GM21515 (cell line): ENCODE measurements around the gene RSPH6A.

Experiments used
- ATAC-seq: cut with Tn5 transposase; IDR thresholded peaks from one replicate; pipeline ENCODE4 v1.9.1; 2021; ENCODE audit not compliant: unreplicated experiment

RSPH6A gene

DNA sequence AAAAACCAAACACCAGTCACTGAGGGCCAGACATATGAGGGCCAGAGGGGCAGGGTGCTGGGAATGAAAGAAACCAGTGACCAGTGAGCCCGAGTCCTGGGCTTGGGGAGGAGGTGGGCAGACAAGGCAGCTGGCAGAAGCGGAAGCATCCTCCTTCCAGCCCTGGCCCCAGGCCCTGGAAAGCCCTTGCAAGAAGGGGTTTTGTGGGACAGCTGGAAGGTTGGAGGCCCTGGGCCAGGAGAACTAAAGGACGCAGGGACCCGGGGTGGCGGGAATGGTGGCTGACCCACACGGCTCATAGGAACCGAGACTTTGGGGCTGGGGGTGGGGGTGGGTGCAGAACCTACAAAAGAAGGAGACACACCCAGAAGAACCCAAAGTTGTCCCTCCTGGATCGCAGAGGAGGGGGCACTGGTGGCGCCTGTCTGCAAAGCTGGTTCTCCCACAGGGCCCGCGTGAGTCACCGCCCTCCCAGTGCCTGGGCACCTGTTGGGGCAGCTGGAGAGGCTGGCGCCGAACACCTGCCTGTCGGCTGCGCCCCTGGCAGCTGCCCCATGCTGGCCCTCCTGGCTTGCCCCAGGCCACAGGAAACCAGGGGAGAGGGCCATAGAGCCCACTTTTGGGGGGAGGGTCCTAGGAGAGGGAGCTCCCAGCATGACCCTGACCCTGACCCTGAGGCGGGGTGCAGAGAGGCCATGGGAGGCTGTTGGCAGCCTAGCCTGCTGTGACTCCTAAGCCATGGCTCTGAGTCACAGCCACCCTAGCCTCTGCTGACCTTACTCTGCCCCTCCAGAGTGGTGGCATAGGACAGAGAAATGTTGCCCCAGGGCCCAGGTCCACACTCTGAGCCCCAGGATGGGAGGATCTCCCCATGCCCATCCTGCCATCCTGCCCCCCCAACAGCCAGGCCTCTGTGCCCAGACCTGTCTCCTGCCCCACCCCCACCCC is 33.6 kb downstream of the RSPH6A start:
- ATAC-seq: no peak

DNA sequence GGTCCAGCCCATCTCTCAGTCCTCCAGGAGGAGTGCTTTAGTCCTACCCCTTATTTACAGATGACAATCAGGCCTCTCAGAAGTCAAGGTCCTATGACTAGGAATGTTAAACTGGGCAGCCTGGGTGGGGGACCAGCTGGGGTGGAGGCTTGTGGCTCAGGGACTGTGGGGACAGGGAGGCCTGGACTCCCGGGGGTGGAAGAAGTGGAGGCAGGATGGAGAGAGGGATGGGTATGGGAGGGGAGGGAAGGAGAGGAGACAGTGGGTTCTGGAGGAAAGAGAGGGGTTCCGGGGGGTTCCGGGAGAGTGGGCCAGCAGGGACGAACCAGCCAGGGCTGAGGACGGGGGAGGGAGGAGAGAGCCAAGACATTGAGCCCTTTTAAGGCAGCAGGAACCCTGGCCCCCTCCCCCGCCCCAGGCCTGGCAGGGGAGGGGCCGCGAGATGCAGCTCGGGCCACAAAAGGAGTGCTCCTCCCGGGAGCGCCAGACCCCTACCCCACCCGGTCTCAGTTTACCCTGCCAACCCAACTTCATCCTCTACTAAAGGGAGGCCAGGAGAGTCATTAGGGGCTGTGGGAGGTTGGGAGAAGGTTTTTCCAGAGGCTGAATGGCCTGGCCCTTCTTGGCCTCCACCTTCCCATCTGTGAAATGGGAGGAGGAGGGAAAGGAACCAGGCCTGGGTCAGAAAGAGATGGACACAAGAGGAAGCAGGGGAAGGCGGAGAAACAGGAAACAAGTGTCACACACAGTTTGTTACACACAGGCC is 34.5 kb downstream of the RSPH6A start:
- no peak for ATAC-seq

DNA sequence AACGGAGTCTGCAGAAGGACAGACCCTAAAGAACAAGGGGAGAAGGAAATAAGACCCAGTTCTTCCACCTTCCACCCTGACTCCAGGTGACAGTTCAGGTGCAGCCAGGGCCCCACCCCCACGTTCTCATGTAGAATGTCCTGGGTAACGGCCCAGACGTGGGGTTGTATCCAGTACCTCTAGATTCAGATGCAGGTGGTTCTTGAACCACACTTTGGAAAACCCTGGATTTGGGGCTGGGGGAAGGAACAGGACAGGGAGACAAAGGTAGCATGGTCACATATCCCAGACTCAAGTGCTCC is 35.0 kb downstream of the RSPH6A start:
- no peak for ATAC-seq

DNA sequence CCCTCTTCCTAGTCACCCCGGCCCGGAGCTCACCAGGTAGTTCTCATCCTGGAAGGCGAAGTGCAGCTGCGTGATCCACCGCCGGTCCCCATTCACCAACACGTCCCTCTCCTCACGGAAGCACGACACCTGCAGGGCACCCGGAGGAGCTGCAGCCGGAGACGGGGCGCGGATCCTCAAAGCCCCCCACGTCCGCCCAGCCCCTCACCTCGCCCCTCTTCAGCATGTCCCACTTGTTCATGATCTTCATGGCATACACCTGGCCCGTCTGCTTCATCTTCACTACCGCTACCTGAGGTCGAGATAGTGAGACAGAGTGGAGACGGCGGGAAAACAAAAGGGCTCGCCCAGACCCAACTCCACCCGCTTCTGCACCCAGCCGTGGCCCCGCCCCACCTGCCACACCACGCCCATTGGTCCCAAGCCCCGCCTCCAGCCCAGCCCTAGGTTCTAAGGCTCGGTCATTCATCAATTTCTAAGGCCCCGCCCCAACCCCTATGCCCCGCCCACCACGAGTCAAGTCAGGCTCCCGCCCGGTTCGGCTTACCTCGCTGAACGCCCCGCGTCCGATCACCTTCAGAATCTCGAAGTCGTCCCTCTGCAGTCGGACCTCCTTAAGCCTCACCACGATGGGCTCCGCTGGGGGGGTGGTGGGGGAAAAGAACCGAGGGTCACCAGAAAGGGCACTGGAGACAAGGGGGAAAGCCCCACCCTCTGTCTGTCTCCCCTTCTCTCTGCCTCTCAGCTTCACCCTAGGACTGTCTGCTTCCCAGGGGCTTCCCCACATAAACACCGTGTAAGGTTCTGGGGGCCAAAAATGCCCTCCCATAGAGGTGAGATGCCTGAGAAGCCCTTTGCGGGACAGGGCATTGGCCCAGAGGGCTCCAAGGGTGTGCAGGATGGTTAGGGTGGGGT is 35.6 kb downstream of the RSPH6A start:
- peak; percentile 73 for ATAC-seq

DNA sequence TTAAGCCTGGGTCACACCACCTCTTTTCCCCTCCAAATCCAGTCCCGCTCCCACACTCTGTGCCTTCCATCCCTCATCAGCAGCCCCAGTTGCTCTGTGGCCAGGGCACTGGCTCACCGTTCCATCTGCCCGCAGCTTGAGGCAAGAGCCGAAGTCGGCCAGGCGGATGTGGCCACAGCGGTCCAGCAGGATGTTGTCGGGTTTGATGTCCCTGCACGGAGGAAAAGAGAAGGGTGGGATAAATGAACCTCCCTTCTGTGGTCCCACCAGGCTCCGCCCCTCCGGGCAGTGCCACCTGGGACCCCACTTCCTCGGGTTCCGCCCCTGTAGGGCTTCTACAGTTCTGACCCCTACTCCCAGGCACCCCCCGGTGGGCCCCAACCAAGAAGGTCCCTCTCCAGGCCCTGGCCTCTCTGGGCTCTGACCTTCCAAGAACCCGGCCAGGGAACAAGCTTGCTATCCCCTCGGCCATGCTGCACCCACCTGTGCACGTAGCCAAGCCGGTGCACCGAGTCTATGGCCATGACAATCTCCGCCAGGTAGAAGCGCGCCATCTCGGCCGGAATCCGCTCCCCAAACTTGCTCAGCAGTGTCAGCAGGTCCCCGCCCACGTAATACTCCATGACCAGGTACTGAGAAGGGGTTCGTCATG is 37.0 kb downstream of the RSPH6A start:
- no peak for ATAC-seq

DNA sequence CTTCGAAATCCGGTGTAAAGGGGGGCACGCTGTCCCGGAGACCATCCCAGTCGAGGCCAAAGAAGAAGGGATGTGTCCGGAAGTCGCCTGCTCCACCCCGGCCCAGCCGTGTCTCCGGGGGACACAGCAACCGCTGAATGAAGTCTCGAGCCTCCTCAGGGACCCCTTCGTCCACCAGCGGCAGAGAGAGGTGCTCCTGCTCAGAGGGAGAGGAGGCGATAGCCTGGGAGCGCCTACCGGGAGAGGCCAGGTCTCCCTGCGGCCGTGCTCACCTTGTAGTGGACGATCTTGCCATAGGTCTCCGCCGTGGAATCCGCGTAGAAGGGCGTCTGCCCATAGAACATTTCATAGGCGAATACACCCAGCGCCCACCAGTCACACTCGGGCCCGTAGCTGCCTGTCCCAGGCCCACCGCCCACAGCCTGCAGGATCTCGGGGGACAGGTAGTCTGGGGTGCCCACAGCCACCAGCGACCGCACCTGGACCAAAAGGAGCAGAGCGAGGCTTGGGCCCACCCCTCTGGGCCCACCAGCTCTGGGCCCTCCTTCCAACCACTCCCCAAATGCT is 37.6 kb downstream of the RSPH6A start:
- no peak for ATAC-seq

DNA sequence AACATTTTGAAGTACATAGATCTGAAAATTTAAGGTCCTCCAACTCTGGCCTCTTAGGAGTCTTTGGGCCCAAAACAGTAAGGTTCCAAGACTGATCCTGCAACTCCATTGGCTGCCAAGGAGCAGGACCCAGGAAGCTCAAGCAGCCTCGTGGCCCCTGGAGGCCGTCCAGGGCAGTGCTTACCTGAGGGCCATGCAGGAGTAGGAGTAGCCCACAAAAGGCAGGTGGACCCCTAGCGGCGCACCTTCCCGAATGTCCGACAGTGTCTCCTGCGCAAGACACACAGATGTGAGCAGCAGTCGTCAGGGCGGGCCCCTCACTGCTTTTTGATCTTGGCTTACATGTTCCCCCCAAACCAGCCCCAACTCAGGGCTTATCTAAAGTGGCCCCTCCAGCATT is 40.3 kb downstream of the RSPH6A start:
- no peak for ATAC-seq

DNA sequence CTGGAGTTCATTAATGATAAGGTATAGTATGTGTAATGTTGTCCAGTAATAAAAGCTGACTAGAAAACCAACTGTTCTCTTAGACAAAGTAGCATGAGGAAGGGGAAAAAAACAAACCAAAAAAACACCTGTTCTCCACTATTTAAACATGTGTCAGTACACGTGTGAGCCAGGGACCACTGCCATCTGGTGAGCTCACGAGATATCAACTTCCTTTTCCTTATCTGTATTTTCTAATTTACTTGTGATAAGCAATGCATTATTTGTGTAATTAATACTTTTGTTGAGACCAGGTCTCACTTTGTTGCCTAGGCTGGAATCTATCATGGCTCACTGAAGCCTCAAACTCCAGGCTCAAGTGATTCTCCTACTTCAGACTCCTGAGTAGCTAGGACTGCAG is 41.7 kb downstream of the RSPH6A start:
- no peak for ATAC-seq

DNA sequence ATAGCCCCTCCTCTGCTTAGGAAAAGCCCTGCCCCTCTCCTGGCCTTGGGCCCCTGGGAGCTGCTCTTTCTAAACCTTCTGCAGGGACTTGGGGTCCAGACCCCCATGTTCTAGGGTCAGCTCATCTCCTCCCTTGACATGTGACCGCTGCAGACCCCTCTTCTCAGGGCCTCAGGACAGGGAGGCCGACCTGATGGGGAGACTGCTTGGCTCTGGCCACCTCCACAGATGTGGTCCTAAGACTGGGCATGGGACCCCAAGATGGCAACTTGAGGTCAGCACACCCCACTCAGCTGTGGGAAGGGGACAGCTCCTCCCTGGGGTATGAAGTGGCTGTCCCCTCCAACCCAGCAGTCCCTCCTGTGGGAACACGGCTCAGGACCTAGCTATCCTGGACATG is 42.2 kb downstream of the RSPH6A start:
- no peak for ATAC-seq

DNA sequence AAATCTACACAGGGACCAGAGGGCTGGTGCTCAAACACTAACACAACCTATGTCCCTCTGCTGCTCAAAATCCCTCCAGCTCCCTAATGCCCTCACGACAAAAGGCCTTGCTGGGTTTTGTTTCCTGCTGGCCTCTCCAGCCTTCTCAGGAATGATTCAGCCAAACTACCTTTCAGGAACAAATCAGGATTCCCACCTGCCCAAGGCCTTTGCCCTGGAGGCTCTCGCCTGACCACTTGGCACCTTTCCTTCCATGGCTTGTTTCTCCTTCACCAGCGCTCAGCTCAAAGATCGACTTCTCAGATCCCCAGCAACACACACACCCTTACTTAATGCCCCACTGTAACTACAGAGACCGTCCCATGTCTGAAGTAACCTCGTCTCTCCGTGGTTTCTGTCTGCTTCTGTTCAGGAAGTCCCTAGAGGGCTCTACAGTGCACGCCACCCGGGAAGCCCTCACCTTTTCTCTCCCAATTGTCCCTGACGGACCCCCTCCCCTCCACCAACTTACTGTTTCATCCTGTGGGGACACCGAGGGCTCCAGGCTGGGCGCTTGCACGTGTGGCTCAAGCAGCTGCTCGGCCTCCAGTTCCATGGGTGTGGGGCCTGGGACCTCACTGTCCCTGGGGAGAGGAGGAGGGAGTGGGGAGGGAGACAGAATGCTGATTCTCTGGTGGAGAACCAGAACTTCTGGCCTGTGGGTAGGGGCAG is 42.8 kb downstream of the RSPH6A start:
- no peak for ATAC-seq

DNA sequence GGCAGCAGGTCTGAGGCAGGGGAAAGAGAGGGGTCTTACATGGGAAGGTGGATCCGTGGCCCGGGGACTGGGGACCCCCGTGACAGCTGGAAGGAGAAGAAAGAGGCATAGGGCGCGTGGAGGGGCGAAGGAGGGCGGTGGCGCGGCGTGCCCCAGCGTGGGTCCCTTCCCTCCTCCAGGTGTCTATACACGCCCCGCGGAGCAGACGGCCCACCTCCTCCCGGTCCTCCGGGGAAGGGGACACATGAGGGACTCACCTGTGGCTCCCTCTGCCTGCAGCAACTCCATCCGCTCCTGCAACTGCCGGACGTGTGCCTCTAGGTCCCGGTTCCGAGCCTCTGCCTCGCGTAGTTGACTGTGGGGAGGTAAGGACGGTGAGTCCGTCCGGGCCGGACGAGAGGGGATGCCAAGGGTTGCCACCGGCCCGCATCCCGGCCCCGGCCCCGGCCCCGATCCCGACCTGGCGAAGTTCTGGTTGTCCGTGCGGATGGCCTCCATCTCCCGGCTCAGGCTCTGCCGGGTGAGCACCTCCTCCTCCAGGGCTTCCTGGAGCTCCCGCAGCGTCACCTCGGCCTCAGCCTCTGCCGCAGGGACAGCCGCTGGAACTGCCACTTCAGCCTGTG is 43.7 kb downstream of the RSPH6A start:
- ATAC-seq: no peak

DNA sequence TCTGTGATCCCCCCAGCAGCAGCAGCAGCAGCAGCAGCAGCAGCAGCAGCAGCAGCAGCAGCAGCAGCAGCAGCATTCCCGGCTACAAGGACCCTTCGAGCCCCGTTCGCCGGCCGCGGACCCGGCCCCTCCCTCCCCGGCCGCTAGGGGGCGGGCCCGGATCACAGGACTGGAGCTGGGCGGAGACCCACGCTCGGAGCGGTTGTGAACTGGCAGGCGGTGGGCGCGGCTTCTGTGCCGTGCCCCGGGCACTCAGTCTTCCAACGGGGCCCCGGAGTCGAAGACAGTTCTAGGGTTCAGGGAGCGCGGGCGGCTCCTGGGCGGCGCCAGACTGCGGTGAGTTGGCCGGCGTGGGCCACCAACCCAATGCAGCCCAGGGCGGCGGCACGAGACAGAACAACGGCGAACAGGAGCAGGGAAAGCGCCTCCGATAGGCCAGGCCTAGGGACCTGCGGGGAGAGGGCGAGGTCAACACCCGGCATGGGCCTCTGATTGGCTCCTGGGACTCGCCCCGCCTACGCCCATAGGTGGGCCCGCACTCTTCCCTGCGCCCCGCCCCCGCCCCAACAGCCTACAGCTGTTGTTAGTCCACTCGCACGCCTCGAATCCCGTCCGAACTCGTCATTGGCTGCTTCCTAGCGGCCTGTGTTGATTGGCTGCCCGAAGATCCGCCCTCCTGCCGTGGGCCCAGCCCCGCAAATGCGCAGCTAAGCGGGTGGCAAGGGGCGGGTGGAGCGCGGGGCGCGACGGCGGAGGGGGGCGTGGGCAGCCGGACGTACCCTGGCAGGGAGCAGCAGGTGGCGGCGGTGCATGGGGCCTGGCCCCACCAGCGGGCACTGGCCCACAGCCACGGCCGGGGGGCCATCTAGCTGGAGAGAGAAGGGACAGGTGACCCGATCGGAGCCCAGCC is 44.7 kb downstream of the RSPH6A start:
- ATAC-seq: peak; percentile 47

DNA sequence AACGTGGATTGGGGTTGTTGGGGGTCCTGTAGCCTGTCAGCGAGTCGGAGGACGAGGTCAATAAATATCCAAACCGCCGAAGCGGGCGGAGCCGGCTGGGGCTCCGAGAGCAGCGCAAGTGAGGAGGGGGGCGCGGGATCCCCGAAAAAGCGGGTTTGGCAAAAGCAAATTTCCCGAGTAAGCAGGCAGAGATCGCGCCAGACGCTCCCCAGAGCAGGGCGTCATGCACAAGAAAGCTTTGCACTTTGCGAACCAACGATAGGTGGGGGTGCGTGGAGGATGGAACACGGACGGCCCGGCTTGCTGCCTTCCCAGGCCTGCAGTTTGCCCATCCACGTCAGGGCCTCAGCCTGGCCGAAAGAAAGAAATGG is 45.3 kb downstream of the RSPH6A start:
- ATAC-seq: no peak

DNA sequence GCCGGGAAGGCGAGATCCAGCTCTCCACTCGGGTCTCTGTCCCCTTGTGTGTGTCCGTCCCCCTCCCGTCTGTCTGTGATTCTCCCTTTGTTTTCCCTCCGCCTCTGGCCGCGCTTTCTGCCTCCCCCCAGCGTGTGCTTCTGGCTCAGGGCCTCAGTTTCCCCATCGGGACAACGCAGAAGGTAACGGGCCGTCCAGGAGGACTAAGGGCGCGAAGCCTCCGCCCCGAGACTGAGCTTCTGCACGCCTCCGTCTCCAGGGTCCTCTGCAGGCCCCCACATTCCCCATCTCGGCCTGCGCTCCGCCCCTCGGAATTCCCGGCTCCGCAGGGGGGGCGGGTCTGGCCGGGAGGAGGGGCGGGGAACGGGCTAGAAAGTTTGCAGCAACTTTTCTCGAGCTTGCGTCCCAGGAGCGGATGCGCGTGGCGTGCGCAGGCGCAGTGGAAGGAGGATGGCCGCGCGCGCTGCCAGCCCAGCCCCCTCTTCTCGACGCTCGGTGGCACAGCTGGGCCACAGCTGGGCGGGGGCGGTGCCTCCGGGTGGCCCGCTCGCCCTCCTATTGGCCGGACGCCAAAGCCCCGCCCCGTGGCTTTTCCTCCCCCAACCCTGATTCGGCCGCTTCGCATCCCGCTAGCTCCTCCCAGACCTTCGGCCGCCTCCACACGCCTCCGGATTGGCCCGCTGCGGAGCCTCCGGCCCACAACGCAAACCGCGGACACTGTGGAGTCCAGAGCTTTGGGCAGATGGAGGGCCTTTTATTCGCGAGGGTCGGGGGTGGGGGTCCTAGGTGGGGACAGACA is 45.9 kb downstream of the RSPH6A start, which contains the start of gene SIX5:
TSS of gene SIX5 (minus strand) at position 269 of the 799 bp plus-strand sequence. CDS start 408 bp downstream, outside the sequence.
- peak; percentile 50 for ATAC-seq

DNA sequence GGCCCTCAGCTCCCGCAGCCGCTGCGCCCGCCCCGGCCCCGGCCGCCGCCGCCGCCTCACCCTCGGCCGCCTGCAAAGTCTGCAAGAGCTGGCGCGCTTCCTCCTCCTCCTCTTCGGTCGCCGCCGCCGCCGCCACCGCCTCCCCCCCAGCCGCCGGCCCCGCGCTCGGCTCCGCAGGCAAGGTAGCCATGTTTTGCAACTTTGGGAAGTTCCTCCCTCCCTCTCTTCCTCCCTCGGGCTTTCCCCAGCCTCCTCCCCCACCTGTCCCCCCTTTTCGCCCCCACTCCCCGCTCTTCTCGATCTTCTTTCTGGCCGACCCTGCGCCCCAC is 46.5 kb downstream of the RSPH6A start:
- no peak for ATAC-seq

DNA sequence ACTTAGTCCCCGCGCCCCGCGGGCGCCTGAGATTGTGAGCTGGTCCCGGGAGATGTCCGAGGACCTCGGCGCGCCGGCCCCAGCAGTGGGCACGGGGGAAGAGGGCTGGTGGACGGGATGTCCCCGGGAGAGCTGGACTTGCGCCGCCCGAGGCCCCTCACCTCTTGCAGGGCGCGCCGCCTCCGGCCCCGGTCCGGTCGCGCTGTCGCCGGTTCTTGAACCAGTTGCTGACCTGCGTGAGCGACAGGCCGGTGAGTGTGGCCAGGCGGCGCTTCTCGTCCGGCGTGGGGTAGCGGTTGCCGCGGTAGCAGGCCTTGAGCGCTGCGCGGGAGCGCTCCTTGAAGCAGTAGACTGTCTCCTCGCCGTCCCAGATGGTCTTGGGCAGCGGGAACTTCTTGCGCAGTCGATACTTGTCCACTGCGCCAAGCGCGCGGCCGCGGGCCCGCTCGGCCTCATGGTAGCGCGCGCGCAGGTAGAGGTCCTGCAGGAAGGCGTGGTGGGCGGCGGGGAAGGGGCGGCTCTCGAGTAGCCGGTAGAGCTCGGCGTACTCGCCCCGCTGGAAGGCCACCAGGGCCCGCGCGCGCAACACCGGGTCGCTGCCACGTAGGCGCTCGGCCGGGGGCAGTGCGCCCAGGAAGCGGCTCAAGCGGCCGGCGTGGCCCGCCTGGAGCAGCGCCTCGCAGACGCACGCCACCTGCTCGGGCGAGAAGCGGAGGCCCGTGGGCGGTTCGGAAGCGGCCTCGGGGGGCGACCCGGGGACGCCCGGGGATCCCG is 47.0 kb downstream of the RSPH6A start:
- no peak for ATAC-seq

DNA sequence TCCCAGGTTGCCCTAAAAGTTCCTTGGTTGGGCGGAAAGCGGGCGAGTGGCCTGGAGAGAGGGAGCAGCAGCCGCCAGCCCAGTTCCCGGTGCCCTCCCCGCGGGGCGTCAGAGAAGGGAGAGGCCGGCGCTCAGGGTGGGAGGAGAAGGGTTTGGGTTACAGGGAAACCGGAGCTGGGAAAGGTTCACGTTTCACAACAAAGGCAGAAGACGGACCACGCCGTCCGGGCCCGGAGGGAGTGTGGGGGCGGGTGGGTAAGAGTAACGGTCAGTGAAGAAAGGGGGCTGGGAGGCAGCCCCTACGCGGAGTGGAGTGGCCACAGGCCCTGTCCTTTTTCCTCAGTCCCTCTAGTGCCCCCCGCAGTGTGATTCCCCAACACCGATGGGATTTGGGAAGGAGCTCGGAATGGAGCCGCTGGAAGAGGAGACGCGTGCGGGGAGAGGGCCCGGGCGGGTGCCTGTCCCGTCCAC is 47.7 kb downstream of the RSPH6A start:
- ATAC-seq: no peak
